Neural crest cell (in vitro differentiated cells): ENCODE measurements around the gene ASPG. TPM values are rescaled to one million over a fixed set of nuclear protein-coding genes. Genes with fewer than 3 reads are reported as not detected.
A peak's percentile ranks its signal among the peaks of the same experiment; 100 is the strongest.

Source experiments
- DNase-seq: peaks from one replicate; pipeline ENCODE4 v3.0.0; 2021; ENCODE audit warnings: low read depth, mixed read lengths, low spot score
- H3K27ac Mint-ChIP-seq: one replicate; pipeline ENCODE4 v1.8.0; 2021; ENCODE audit warnings: mild to moderate bottlenecking, mixed read lengths; ENCODE audit not compliant: unreplicated experiment
- H3K27me3 Mint-ChIP-seq: 2 replicates; pipeline ENCODE4 v1.8.0; 2021; ENCODE audit warnings: low read depth, mild to moderate bottlenecking, mixed read lengths
- H3K36me3 Mint-ChIP-seq: 2 replicates; pipeline ENCODE4 v1.8.0; 2021; ENCODE audit warnings: low read depth, mild to moderate bottlenecking, mixed read lengths
- H3K4me1 Mint-ChIP-seq: 2 replicates; pipeline ENCODE4 v1.8.0; 2021; ENCODE audit warnings: mixed read lengths
- H3K4me3 Mint-ChIP-seq: one replicate; pipeline ENCODE4 v1.8.0; 2021; ENCODE audit warnings: mild to moderate bottlenecking, mixed read lengths
- H3K9me3 Mint-ChIP-seq: 2 replicates; pipeline ENCODE4 v1.8.0; 2021; ENCODE audit warnings: mixed read lengths
- CTCF ChIP-seq: fragments of 200-600 bp; sonication (generic); conservative IDR thresholded peaks from 2 replicates; pipeline ENCODE4 v1.5.0; 2021; ENCODE audit warnings: antibody characterized with exemption, mild to moderate bottlenecking
- total RNA-seq: library from RNA; stranded (reverse); gene quantifications from 2 replicates; pipeline ENCODE4 v1.2.1, GENCODE V29; 2021

Gene ASPG
- total RNA-seq, 1 donor from 2014 or later = not detected

- TF ChIP-seq CTCF = peak; percentile 86
- peak overlapping the region; percentile 76 for H3K4me3 Mint-ChIP-seq
- DNase-seq = no peak
- no peak overlapping the region for H3K27ac Mint-ChIP-seq
- peaks cover 7% of the 10 kb centered on the region for H3K36me3 Mint-ChIP-seq
- peaks cover 70% of the 10 kb centered on the region for H3K27me3 Mint-ChIP-seq
- peaks cover 10% of the 10 kb centered on the region for H3K9me3 Mint-ChIP-seq
- peaks cover 6% of the 10 kb centered on the region for H3K4me1 Mint-ChIP-seq
Observed at GRCh38 chr14:104130974-104131651, 45.6 kb downstream of the ASPG start.

GRCh38 chr14:104131968-104132732, 46.6 kb downstream of the ASPG start:
- Mint-ChIP-seq H3K27ac (no peak overlapping the region), H3K36me3 (peaks cover 7% of the 10 kb centered on the region), H3K4me3 (peak overlapping the region; percentile 44), H3K4me1 (peaks cover 10% of the 10 kb centered on the region), H3K9me3 (peaks cover 10% of the 10 kb centered on the region), H3K27me3 (peaks cover 68% of the 10 kb centered on the region)
- DNase-seq = no peak
- TF ChIP-seq CTCF = no peak

GRCh38 chr14:104132981-104133380, 47.5 kb downstream of the ASPG start:
- no peak for DNase-seq
- peaks cover 10% of the 10 kb centered on the region for H3K4me1 Mint-ChIP-seq
- H3K27ac Mint-ChIP-seq = no peak overlapping the region
- peaks cover 10% of the 10 kb centered on the region for H3K9me3 Mint-ChIP-seq
- H3K36me3 Mint-ChIP-seq = peaks cover 7% of the 10 kb centered on the region
- no peak overlapping the region for H3K4me3 Mint-ChIP-seq
- peaks cover 70% of the 10 kb centered on the region for H3K27me3 Mint-ChIP-seq
- TF ChIP-seq CTCF = no peak

- peaks cover 10% of the 10 kb centered on the region for H3K4me1 Mint-ChIP-seq
- no peak for TF ChIP-seq CTCF
- H3K27ac Mint-ChIP-seq = no peak overlapping the region
- H3K9me3 Mint-ChIP-seq = peaks cover 9% of the 10 kb centered on the region
- H3K4me3 Mint-ChIP-seq = peak overlapping the region; percentile 41
- no peak for DNase-seq
- peaks cover 70% of the 10 kb centered on the region for H3K27me3 Mint-ChIP-seq
- peaks cover 7% of the 10 kb centered on the region for H3K36me3 Mint-ChIP-seq
Observed at GRCh38 chr14:104133496-104133895, 48.0 kb downstream of the ASPG start.

GRCh38 chr14:104134061-104134965, 48.8 kb downstream of the ASPG start:
- peaks cover 10% of the 10 kb centered on the region for H3K4me1 Mint-ChIP-seq
- peaks cover 6% of the 10 kb centered on the region for H3K9me3 Mint-ChIP-seq
- no peak for TF ChIP-seq CTCF
- peak overlapping the region; percentile 38 for H3K4me3 Mint-ChIP-seq
- peaks cover 5% of the 10 kb centered on the region for H3K36me3 Mint-ChIP-seq
- no peak overlapping the region for H3K27ac Mint-ChIP-seq
- no peak for DNase-seq
- peaks cover 70% of the 10 kb centered on the region for H3K27me3 Mint-ChIP-seq
